ENCODE results near the gene BIRC3.

DNA sequence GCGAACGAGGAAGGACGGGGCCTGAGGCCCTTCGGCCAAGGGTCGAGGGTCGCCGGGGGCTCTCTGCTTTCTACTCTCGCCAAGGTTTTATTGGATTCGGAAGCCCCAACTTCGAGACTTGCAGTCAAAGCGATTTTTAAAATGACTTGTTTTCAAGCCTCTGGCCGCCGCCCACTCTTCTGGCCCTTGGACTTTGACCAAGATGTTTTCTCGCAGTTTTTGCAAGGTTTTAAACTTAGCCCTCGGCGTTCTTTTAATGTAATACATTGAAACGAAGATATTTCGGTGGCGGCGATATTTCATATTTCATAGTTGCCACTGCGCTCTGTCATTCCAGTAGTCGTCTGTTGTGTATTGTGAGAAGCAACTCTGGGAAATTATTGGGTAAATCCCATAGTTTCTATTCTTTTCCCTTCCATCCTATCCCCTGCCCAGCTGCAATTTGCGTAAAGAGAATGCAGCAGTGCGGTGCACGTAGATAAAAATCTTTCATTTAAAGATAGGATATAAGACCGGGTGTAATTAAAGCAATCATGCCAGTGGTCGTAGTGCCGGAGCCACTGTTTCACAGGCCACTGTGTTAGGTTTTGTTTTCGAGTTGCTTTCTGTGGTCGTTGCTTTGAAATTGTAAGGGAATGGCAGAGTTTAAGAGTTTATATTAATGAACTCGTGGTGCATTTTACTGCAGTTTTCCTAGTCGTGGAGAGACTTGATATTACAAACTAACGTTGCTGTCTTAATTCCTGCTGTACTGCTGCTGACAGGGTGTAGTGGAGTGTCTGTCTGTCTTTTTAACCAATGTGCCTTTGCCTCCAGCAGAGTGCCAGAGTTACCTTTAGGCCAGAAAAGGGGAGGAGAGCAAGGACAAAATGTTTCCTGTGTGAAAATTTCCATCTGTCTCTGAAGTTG, 30.4 kb downstream of the BIRC3 start:
- TF ChIP-seq, protein P1, sequence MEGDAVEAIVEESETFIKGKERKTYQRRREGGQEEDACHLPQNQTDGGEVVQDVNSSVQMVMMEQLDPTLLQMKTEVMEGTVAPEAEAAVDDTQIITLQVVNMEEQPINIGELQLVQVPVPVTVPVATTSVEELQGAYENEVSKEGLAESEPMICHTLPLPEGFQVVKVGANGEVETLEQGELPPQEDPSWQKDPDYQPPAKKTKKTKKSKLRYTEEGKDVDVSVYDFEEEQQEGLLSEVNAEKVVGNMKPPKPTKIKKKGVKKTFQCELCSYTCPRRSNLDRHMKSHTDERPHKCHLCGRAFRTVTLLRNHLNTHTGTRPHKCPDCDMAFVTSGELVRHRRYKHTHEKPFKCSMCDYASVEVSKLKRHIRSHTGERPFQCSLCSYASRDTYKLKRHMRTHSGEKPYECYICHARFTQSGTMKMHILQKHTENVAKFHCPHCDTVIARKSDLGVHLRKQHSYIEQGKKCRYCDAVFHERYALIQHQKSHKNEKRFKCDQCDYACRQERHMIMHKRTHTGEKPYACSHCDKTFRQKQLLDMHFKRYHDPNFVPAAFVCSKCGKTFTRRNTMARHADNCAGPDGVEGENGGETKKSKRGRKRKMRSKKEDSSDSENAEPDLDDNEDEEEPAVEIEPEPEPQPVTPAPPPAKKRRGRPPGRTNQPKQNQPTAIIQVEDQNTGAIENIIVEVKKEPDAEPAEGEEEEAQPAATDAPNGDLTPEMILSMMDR (conservative IDR thresholded peaks at IDR 0.05): no peak
- no peak for TF ChIP-seq EZH2 (IDR thresholded peaks at IDR 0.05; ENCODE audit: low read depth)
